ENCODE measurements around the gene PRPF8.
"Not testable (repeated sequence)": the region's sequence is repeated elsewhere in the genome, so short reads cannot be mapped to it uniquely, and the experiment has no call there.

The PRPF8 gene

GRCh38 chr17:1684378-1685189, at the start of gene PRPF8:
Gene PRPF8 (minus strand): TSS chr17:1684867. CDS start chr17:1684571, 296 bp downstream.
- DNase-seq, result peak; percentile 76

- DNase-seq, result no peak
These were observed 49.1 kb upstream of the PRPF8 start for GRCh38 chr17:1733759-1734158.

GRCh38 chr17:1732833-1733321, 48.2 kb upstream of the PRPF8 start:
- no peak for DNase-seq

GRCh38 chr17:1732241-1732832, 47.7 kb upstream of the PRPF8 start:
- DNase-seq, result no peak

GRCh38 chr17:1731194-1731506, 46.5 kb upstream of the PRPF8 start:
- no peak for DNase-seq

GRCh38 chr17:1730326-1731193, 45.9 kb upstream of the PRPF8 start:
- no peak for DNase-seq

GRCh38 chr17:1729966-1730325, 45.3 kb upstream of the PRPF8 start:
- no peak for DNase-seq

- DNase-seq, result no peak
These were observed 43.4 kb upstream of the PRPF8 start for GRCh38 chr17:1727876-1728630.

- DNase-seq, result no peak
These were observed 42.7 kb upstream of the PRPF8 start for GRCh38 chr17:1727258-1727789.

GRCh38 chr17:1726626-1727257, 42.1 kb upstream of the PRPF8 start:
- no peak for DNase-seq

GRCh38 chr17:1725642-1726511, 41.2 kb upstream of the PRPF8 start:
- DNase-seq, result no peak

- DNase-seq, result no peak
These were observed 40.4 kb upstream of the PRPF8 start for GRCh38 chr17:1724869-1725641.

- DNase-seq, result peak; percentile 9
These were observed 39.7 kb upstream of the PRPF8 start, which contains the start of gene WDR81 for GRCh38 chr17:1724351-1724868. Gene WDR81 (plus strand): TSS chr17:1724704. CDS start chr17:1724960, 256 bp downstream.

- DNase-seq, result not testable (repeated sequence)
These were observed 37.4 kb upstream of the PRPF8 start for GRCh38 chr17:1722022-1722421.

- DNase-seq, result peak; percentile 25
These were observed 36.3 kb upstream of the PRPF8 start for GRCh38 chr17:1720856-1721386.

- DNase-seq, result no peak
These were observed 33.9 kb upstream of the PRPF8 start for GRCh38 chr17:1718362-1719165.

- peak; percentile 87 for DNase-seq
These were observed 32.4 kb upstream of the PRPF8 start for GRCh38 chr17:1716912-1717695.

Data from DMS79 (cell line).